GM11168 (cell line): ENCODE measurements around the gene ZNF398.

Experiments
- in situ Hi-C: fragments of 300-500 bp; cut with MboI; formaldehyde crosslinking; loops from one replicate; pipeline ENCODE4 v1.12.0; 2022; ENCODE audit warnings: low sequenced_read_pairs; ENCODE audit not compliant: unreplicated experiment

ZNF398 gene

GRCh38 chr7:149194799-149195179 lies 47.5 kb downstream of the ZNF398 start:
- in situ Hi-C loops, result no loop called here

GRCh38 chr7:149195180-149196150 lies 48.2 kb downstream of the ZNF398 start, which contains the start of gene ZNF282:
TSS of gene ZNF282 (plus strand) at chr7:149195546. CDS start at chr7:149195590, 44 bp downstream.
- in situ Hi-C loops, result no loop called here

GRCh38 chr7:149196151-149196704 lies 49.0 kb downstream of the ZNF398 start:
- in situ Hi-C loops, result no loop called here

- in situ Hi-C loops, result no loop called here
These were observed 49.5 kb downstream of the ZNF398 start for GRCh38 chr7:149196705-149197171.

- in situ Hi-C loops, result no loop called here
These were observed 50.4 kb downstream of the ZNF398 start for GRCh38 chr7:149197675-149198074.

GRCh38 chr7:149198161-149198816 lies 51.0 kb downstream of the ZNF398 start:
- in situ Hi-C loops, result no loop called here

- in situ Hi-C loops, result no loop called here
These were observed 52.2 kb downstream of the ZNF398 start for GRCh38 chr7:149199234-149199995.

GRCh38 chr7:149202831-149203231 lies 55.6 kb downstream of the ZNF398 start:
- in situ Hi-C loops, result no loop called here

- in situ Hi-C loops, result no loop called here
These were observed 58.6 kb downstream of the ZNF398 start for GRCh38 chr7:149205690-149206381.

- in situ Hi-C loops, result no loop called here
These were observed 60.2 kb downstream of the ZNF398 start for GRCh38 chr7:149207324-149208035.

- in situ Hi-C loops, result no loop called here
These were observed 62.4 kb downstream of the ZNF398 start for GRCh38 chr7:149209518-149210269.

- in situ Hi-C loops, result no loop called here
These were observed 63.3 kb downstream of the ZNF398 start for GRCh38 chr7:149210551-149210950.

GRCh38 chr7:149214020-149214720 lies 66.9 kb downstream of the ZNF398 start:
- in situ Hi-C loops, result no loop called here

GRCh38 chr7:149216402-149216801 lies 69.1 kb downstream of the ZNF398 start:
- in situ Hi-C loops, result no loop called here

- in situ Hi-C loops, result no loop called here
These were observed 70.3 kb downstream of the ZNF398 start for GRCh38 chr7:149217570-149217969.

- in situ Hi-C loops, result no loop called here
These were observed 71.5 kb downstream of the ZNF398 start for GRCh38 chr7:149218469-149219420.

GRCh38 chr7:149220534-149220933 lies 73.3 kb downstream of the ZNF398 start:
- in situ Hi-C loops, result no loop called here
